HG03066 (cell line): ENCODE measurements around the gene KIF24.
"Not testable (repeated sequence)": the region's sequence is repeated elsewhere in the genome, so short reads cannot be mapped to it uniquely, and the experiment has no call there.

Experiments
- ATAC-seq: cut with Tn5 transposase; IDR thresholded peaks from one replicate; pipeline ENCODE4 v1.9.1; 2021; ENCODE audit warnings: low read depth; ENCODE audit not compliant: unreplicated experiment

Gene KIF24

GRCh38 chr9:34328500-34328986 is 525 bp downstream of the KIF24 start:
- peak; percentile 4 for ATAC-seq

DNA sequence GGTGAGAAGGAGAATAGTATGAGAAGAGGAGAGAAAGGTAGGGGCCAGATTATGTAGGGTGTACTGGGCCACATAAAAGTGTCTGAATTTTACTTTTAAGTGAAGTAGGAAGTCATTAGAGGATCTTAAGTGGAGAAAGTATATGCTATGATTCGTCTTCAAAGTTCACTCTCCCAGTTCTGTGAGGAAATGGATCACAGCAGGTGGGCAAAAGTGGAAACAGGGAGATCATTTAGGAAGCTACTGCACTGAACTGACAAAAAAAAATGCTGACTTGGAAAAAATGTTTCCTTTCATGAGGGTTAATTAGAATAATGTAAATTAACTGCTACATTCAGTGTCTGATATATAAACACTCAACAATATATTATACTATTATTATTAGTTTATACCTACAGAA is 2.4 kb downstream of the KIF24 start:
- no peak for ATAC-seq

DNA sequence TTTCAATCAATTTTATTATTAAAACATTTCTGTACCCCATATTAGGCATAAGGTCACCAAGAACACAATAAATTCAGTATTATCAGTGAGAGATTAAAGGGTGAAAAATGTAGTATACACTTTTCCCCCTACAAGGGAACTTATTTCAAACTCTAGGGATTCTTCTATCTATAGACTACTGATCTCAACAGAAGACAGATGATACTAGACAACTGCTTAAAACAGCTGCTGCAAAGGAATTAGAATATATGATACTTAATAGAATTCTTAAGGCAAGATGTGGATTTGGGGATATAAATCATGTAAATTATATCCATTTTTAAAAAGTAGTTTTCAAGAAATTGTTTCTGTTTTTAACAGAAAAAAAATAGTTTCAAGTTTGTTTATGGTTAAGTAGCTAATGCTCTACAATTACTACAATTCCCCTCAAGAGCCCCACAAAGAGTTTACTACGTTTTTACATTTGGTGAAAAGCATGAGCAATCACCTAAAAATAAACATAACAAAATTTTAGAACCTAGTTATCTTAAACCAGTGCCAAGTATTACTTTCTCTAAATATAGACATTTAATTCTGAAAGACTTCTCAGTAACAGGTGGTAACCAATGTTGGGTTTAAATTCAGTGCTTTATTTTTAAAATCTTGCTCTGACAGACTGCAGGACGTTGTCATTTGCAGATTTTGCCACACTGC is 6.0 kb downstream of the KIF24 start:
- no peak for ATAC-seq

DNA sequence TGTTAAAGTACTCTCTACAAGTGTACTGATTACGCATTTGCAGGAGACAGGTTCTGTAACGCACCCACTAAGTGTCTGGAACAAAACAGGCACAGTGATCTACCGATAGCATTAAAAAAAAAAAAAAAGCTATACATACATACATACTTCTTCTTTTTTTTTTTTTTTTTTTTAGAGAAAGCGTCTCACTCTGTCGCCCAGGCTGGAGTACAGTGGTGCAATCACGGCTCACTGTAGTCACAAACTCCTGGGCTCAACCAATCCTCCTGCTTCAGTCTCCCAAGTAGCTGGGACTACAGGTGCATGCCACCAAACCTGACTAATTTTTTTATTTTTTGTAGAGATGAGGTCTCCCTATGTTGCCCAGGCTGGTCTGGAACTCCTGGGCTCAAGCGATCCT is 7.6 kb downstream of the KIF24 start:
- ATAC-seq, result no peak

- no peak for ATAC-seq
These were observed 10.8 kb downstream of the KIF24 start for GRCh38 chr9:34318163-34318790.

DNA sequence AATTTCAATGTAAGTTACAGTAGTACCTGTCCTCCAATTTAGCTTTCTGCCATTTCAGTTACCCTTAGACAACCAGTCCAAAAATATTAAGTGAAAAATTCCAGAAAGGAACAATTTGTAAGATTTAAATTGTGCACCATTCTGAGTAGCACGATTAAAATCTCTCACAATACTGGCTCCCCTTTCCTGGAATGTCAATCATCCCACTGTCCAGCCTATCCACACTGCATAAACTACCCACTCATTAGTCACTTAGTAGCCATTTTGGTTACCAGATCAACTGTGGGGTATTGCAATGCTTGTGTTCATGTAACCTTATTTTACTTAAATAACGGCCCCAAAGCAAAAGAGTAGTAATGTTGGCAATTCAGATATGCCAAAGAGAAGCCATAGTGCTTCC is 11.6 kb downstream of the KIF24 start:
- ATAC-seq, result no peak

GRCh38 chr9:34311499-34312185 is 17.4 kb downstream of the KIF24 start:
- ATAC-seq, result no peak

DNA sequence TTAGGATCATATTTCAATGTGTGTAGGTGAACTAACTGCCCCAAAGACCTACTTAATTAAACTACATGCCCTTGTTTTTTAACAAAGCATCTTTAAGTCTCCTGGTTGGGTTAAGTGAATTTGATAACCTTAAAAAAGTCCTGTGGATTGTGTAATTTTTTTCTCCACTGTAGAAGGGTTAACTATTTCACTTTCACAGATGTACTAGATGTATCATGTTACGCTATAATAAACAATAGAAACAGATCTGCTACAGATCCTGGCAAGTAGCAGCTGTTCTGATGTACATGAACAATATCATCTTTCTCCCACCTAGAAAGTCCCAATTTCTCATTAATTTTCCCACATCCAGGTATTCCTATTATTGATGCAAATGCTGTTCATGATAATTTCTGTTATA is 18.9 kb downstream of the KIF24 start:
- ATAC-seq, result no peak

- ATAC-seq, result not testable (repeated sequence)
These were observed 20.8 kb downstream of the KIF24 start for GRCh38 chr9:34308316-34308715.

- ATAC-seq, result not testable (repeated sequence)
These were observed 28.0 kb downstream of the KIF24 start for GRCh38 chr9:34301064-34301463.

GRCh38 chr9:34292552-34292951 is 36.5 kb downstream of the KIF24 start:
- no peak for ATAC-seq

DNA sequence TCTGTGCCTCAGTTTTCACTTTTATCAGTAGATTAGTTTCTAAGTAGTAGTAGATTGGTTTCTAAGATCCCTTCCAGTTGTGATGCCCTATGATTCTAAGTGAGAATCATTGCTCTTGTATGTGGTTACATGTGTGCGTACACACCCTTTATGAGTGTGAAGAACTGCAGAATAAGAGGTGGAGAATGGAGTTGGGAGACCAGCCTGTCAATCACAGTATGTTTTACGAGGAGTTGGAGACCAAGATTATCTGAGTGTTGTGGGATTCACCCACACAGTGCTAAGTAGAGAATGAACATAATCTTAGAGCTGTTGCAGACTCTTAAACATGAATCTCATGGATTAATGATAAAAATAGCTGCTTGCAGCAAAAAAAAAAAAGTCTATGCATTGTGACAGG is 37.6 kb downstream of the KIF24 start:
- ATAC-seq, result no peak

GRCh38 chr9:34291023-34291422 is 38.0 kb downstream of the KIF24 start:
- ATAC-seq, result no peak

- no peak for ATAC-seq
These were observed 39.9 kb downstream of the KIF24 start for GRCh38 chr9:34289159-34289558.

GRCh38 chr9:34282096-34282495 is 47.0 kb downstream of the KIF24 start:
- no peak for ATAC-seq

- no peak for ATAC-seq
These were observed 49.7 kb downstream of the KIF24 start for GRCh38 chr9:34279411-34279810.
